GM06990 (cell line): ENCODE results near the gene KLHDC7A.
"Not testable (repeated sequence)": the region's sequence is repeated elsewhere in the genome, so short reads cannot be mapped to it uniquely, and the experiment has no call there.

Source experiments
- DNase-seq: peaks from one replicate; pipeline ENCODE4 v3.0.0-alpha.2; 2011; ENCODE audit not compliant: insufficient read length; ENCODE audit errors: extremely low read depth
- H3K27me3 ChIP-seq: replicated peaks from 2 replicates; pipeline ENCODE4 v1.6.0; 2011; ENCODE audit warnings: low read length; ENCODE audit not compliant: control insufficient read depth, insufficient read depth
- H3K36me3 ChIP-seq: 2 replicates; pipeline ENCODE4 v1.5.1; 2011; ENCODE audit warnings: low read length; ENCODE audit not compliant: control insufficient read depth, insufficient read depth
- H3K4me3 ChIP-seq: replicated peaks from 2 replicates; pipeline ENCODE4 v1.5.1; 2011; ENCODE audit warnings: low read depth, mild to moderate bottlenecking, control low read depth, low read length
- CTCF ChIP-seq: IDR thresholded peaks from 2 replicates; pipeline ENCODE4 v1.5.1; 2011; ENCODE audit warnings: low read length, control low read depth, mild to moderate bottlenecking, inconsistent platforms; ENCODE audit not compliant: insufficient read depth, poor library complexity, severe bottlenecking

Gene KLHDC7A

GRCh38 chr1:18458133-18459092, 22.3 kb upstream of the KLHDC7A start:
- Histone ChIP-seq H3K4me3 (no peak overlapping the region), H3K27me3 (no peaks in the 10 kb centered on the region), H3K36me3 (no peaks in the 10 kb centered on the region)
- DNase-seq = no peak
- no peak for TF ChIP-seq CTCF

- no peaks in the 10 kb centered on the region for H3K27me3 ChIP-seq
- H3K36me3 ChIP-seq = no peaks in the 10 kb centered on the region
- TF ChIP-seq CTCF = no peak
- DNase-seq = no peak
- no peak overlapping the region for H3K4me3 ChIP-seq
Measured at GRCh38 chr1:18461656-18462055, 19.1 kb upstream of the KLHDC7A start.

DNA sequence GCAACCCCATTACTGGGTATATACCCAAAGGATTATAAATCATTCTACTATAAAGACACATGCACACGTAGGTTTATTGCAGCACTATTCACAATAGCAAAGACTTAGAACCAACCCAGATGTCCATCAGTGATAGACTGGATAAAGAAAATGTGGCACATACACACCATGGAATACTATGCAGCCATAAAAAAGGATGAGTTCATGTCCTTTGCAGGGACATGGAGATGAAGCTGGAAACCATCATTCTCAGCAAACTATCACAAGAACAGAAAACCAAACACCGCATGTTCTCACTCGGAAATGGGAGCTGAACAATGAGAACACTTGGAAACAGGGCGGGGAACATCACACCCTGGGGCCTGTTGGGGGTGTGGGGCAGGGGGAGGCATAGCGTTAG, 18.2 kb upstream of the KLHDC7A start:
- DNase-seq, H3K27me3 ChIP-seq, H3K4me3 ChIP-seq: not testable (repeated sequence)

GRCh38 chr1:18463063-18463462, 17.7 kb upstream of the KLHDC7A start:
- TF ChIP-seq CTCF = no peak
- no peaks in the 10 kb centered on the region for H3K36me3 ChIP-seq
- H3K4me3 ChIP-seq = no peak overlapping the region
- no peaks in the 10 kb centered on the region for H3K27me3 ChIP-seq
- no peak for DNase-seq

More for the DNA sequence above, 18.2 kb upstream of the KLHDC7A start:
- H3K36me3 ChIP-seq = not testable (repeated sequence)

GRCh38 chr1:18463984-18464664, 16.6 kb upstream of the KLHDC7A start:
- no peak overlapping the region for H3K4me3 ChIP-seq
- DNase-seq = no peak
- TF ChIP-seq CTCF = no peak
- H3K36me3 ChIP-seq = no peaks in the 10 kb centered on the region
- H3K27me3 ChIP-seq = no peaks in the 10 kb centered on the region

- Histone ChIP-seq H3K27me3 (no peaks in the 10 kb centered on the region), H3K36me3 (no peaks in the 10 kb centered on the region), H3K4me3 (no peak overlapping the region)
- no peak for DNase-seq
- no peak for TF ChIP-seq CTCF
Measured at GRCh38 chr1:18464665-18465050, 16.1 kb upstream of the KLHDC7A start.
